HL-60 (cell line): ENCODE data around the gene LMBR1L.

Source experiments
- GABPA ChIP-seq: IDR thresholded peaks from 2 replicates; pipeline ENCODE4 v1.6.1; 2012; ENCODE audit warnings: low read depth
- POLR2AphosphoS5 ChIP-seq: IDR thresholded peaks from 2 replicates; pipeline ENCODE4 v1.6.1; 2012; ENCODE audit warnings: low read depth
- SPI1 ChIP-seq: IDR thresholded peaks from 2 replicates; pipeline ENCODE4 v1.6.1; 2012; ENCODE audit warnings: low read depth, mild to moderate bottlenecking, borderline replicate concordance
- TF ChIP-seq, protein P1 (sequence below): IDR thresholded peaks from 2 replicates; pipeline ENCODE4 v1.6.1; 2012; ENCODE audit warnings: low read depth; ENCODE audit not compliant: insufficient replicate concordance
- TF ChIP-seq, protein P2 (sequence below): IDR thresholded peaks from one replicate; pipeline ENCODE4 v1.5.1; 2011; ENCODE audit warnings: low read length, control low read depth, inconsistent platforms; ENCODE audit not compliant: insufficient read depth

DNA sequence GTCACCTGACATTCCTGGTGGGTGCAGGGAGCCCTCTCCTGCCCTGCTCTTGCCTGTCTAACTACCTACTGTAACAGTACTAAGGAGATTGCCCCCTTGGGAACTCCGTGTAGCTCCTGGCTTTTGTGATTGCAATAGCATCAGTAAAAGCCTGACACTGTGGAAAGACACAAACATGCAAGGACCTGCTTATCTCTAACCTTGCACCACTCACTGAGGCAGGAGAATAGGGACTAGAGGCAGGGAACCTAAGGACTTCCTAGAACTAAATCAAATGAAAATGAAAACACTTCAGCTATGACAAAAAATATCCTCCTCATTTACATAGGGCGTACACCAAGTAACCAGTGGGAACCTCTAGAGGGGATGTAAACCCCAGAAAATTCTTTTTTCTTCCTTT is 49.8 kb upstream of the LMBR1L start:
- TF ChIP-seq, protein P1, sequence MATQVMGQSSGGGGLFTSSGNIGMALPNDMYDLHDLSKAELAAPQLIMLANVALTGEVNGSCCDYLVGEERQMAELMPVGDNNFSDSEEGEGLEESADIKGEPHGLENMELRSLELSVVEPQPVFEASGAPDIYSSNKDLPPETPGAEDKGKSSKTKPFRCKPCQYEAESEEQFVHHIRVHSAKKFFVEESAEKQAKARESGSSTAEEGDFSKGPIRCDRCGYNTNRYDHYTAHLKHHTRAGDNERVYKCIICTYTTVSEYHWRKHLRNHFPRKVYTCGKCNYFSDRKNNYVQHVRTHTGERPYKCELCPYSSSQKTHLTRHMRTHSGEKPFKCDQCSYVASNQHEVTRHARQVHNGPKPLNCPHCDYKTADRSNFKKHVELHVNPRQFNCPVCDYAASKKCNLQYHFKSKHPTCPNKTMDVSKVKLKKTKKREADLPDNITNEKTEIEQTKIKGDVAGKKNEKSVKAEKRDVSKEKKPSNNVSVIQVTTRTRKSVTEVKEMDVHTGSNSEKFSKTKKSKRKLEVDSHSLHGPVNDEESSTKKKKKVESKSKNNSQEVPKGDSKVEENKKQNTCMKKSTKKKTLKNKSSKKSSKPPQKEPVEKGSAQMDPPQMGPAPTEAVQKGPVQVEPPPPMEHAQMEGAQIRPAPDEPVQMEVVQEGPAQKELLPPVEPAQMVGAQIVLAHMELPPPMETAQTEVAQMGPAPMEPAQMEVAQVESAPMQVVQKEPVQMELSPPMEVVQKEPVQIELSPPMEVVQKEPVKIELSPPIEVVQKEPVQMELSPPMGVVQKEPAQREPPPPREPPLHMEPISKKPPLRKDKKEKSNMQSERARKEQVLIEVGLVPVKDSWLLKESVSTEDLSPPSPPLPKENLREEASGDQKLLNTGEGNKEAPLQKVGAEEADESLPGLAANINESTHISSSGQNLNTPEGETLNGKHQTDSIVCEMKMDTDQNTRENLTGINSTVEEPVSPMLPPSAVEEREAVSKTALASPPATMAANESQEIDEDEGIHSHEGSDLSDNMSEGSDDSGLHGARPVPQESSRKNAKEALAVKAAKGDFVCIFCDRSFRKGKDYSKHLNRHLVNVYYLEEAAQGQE = no peak
- TF ChIP-seq SPI1 (no peak), POLR2AphosphoS5 (no peak), GABPA (no peak)
- TF ChIP-seq, protein P2, sequence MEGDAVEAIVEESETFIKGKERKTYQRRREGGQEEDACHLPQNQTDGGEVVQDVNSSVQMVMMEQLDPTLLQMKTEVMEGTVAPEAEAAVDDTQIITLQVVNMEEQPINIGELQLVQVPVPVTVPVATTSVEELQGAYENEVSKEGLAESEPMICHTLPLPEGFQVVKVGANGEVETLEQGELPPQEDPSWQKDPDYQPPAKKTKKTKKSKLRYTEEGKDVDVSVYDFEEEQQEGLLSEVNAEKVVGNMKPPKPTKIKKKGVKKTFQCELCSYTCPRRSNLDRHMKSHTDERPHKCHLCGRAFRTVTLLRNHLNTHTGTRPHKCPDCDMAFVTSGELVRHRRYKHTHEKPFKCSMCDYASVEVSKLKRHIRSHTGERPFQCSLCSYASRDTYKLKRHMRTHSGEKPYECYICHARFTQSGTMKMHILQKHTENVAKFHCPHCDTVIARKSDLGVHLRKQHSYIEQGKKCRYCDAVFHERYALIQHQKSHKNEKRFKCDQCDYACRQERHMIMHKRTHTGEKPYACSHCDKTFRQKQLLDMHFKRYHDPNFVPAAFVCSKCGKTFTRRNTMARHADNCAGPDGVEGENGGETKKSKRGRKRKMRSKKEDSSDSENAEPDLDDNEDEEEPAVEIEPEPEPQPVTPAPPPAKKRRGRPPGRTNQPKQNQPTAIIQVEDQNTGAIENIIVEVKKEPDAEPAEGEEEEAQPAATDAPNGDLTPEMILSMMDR = no peak
